MV-4-11 (cell line): ENCODE results near the gene TMEM52.

ENCODE experiments used
- DNase-seq: peaks from one replicate; lab custom pipeline; 2025; lab: John Stamatoyannopoulos, UW

TMEM52 gene

GRCh38 chr1:1873186-1873585 is 45.9 kb downstream of the TMEM52 start:
- DNase-seq = no peak

- DNase-seq = no peak
Measured at GRCh38 chr1:1872329-1872994, 46.6 kb downstream of the TMEM52 start.

GRCh38 chr1:1869469-1869868 is 49.6 kb downstream of the TMEM52 start:
- DNase-seq = peak; percentile 75
